HUES6 (cell line): Measurements from ENCODE around the gene UROC1.

Experiments used
- H3K27ac ChIP-seq: 2 replicates; pipeline ENCODE4 v1.7.0; 2013; ENCODE audit warnings: low read depth, mild to moderate bottlenecking, low read length, inconsistent platforms
- H3K27me3 ChIP-seq: 2 replicates; pipeline ENCODE4 v1.6.1; 2013; ENCODE audit warnings: low read length; ENCODE audit not compliant: control insufficient read depth, insufficient read depth
- H3K36me3 ChIP-seq: 2 replicates; pipeline ENCODE4 v1.6.1; 2013; ENCODE audit warnings: low read length; ENCODE audit not compliant: control insufficient read depth, insufficient read depth
- H3K4me1 ChIP-seq: 2 replicates; pipeline ENCODE4 v1.6.1; 2013; ENCODE audit warnings: low read length; ENCODE audit not compliant: control insufficient read depth, insufficient read depth
- H3K4me3 ChIP-seq: 2 replicates; pipeline ENCODE4 v1.5.1; 2013; ENCODE audit warnings: low read depth, low read length
- H3K9ac ChIP-seq: one replicate; pipeline ENCODE4 v1.6.1; 2013; ENCODE audit warnings: mild to moderate bottlenecking, low read length
- H3K9me3 ChIP-seq: 2 replicates; pipeline ENCODE4 v1.6.1; 2013; ENCODE audit warnings: low read depth, low read length; ENCODE audit not compliant: control insufficient read depth, insufficient read depth

UROC1 gene

GRCh38 chr3:126441256-126441880, 76.2 kb downstream of the UROC1 start:
- Histone ChIP-seq H3K9me3 (no peaks in the 10 kb centered on the region), H3K9ac (no peak overlapping the region), H3K27ac (no peak overlapping the region), H3K36me3 (peaks cover 34% of the 10 kb centered on the region), H3K4me3 (no peak overlapping the region), H3K4me1 (peaks cover 14% of the 10 kb centered on the region), H3K27me3 (no peaks in the 10 kb centered on the region)

DNA sequence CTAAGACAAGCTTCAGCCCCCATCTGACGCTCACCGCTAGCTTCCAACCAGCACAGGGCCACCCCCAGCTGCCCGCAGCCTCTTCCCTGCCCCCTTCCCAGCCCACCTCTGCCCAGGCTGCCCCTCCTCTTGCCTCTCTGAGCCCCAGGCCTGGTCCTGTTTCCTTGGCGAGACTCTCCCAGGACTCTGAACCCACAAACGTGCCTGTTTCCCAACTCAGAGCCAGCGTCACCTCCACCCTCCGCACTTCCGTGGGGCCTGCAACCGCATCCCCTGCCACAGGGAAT, 76.9 kb downstream of the UROC1 start:
- Histone ChIP-seq H3K4me3 (no peak overlapping the region), H3K9ac (no peak overlapping the region), H3K9me3 (no peaks in the 10 kb centered on the region), H3K36me3 (peaks cover 35% of the 10 kb centered on the region), H3K27ac (no peak overlapping the region), H3K27me3 (no peaks in the 10 kb centered on the region), H3K4me1 (peaks cover 12% of the 10 kb centered on the region; the same call in 1 of the 2 replicates)

GRCh38 chr3:126439968-126440708, 77.4 kb downstream of the UROC1 start:
- no peaks in the 10 kb centered on the region for H3K9me3 ChIP-seq
- no peak overlapping the region for H3K4me3 ChIP-seq
- peaks cover 32% of the 10 kb centered on the region for H3K36me3 ChIP-seq
- H3K27me3 ChIP-seq: no peaks in the 10 kb centered on the region
- peaks cover 12% of the 10 kb centered on the region; the same call in 1 of the 2 replicates for H3K4me1 ChIP-seq
- no peak overlapping the region for H3K9ac ChIP-seq
- H3K27ac ChIP-seq: no peak overlapping the region

DNA sequence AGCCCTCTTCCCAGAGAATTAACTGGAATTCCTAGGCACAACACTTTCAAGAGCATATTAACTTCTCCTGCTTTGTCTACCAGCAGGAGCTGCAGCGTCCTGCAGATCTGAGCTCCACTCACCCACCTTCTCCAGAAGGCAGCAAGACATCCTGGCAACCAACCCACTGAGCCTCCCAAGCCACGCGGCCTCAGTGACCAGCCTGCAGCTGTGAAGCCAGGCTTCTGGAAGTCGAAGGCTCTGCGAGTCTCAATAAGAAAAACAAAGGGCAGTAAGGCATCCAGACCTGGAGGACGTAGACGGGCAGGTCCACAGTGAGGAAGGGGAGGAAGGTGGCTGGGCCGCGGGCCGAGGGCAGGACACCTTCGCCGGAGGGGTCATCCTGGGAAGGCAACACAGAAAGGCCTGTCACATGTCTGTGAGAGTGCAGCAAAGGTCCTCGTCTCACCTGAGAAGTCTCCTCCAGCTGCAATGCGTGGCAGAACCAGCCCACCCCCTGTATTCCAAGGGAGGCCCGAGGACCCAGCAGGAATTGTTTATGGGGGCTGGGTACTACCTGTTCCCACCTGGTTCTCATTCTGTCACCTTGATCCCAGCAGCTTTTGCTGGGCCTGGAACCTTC, 78.1 kb downstream of the UROC1 start:
- peaks cover 12% of the 10 kb centered on the region; the same call in 1 of the 2 replicates for H3K4me1 ChIP-seq
- H3K9me3 ChIP-seq: no peaks in the 10 kb centered on the region
- H3K4me3 ChIP-seq: no peak overlapping the region
- H3K27ac ChIP-seq: no peak overlapping the region
- H3K36me3 ChIP-seq: peaks cover 32% of the 10 kb centered on the region
- H3K27me3 ChIP-seq: no peaks in the 10 kb centered on the region
- H3K9ac ChIP-seq: no peak overlapping the region

DNA sequence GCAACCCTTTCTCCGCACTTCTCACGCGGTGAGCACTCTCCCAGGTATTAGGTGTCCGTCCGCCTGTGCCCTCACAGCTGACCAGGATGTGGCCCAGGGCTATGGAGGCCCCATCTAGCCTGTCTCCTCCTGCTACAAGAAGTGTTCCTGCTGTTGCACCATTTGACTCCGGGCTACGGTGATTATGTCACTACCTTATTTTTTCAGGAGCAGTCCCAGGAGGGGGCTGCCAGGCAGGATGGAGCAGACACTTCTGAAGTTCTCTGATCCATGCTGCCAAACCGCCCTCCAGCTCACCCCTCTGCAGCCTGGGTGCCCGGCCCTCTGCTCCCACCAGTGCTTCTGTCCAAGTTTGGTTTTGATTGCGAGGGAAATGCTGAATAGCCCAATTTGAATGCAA, 78.8 kb downstream of the UROC1 start:
- H3K27me3 ChIP-seq: no peaks in the 10 kb centered on the region
- H3K36me3 ChIP-seq: peaks cover 32% of the 10 kb centered on the region
- peaks cover 12% of the 10 kb centered on the region; the same call in 1 of the 2 replicates for H3K4me1 ChIP-seq
- no peak overlapping the region for H3K27ac ChIP-seq
- H3K4me3 ChIP-seq: no peak overlapping the region
- no peaks in the 10 kb centered on the region for H3K9me3 ChIP-seq
- H3K9ac ChIP-seq: no peak overlapping the region

GRCh38 chr3:126438186-126438585, 79.4 kb downstream of the UROC1 start:
- no peaks in the 10 kb centered on the region for H3K9me3 ChIP-seq
- no peak overlapping the region for H3K4me3 ChIP-seq
- no peak overlapping the region for H3K27ac ChIP-seq
- no peaks in the 10 kb centered on the region for H3K27me3 ChIP-seq
- H3K36me3 ChIP-seq: peaks cover 32% of the 10 kb centered on the region
- peaks cover 12% of the 10 kb centered on the region; the same call in 1 of the 2 replicates for H3K4me1 ChIP-seq
- H3K9ac ChIP-seq: no peak overlapping the region

- no peak overlapping the region for H3K9ac ChIP-seq
- H3K9me3 ChIP-seq: no peaks in the 10 kb centered on the region
- H3K36me3 ChIP-seq: peaks cover 32% of the 10 kb centered on the region
- no peak overlapping the region for H3K4me3 ChIP-seq
- H3K4me1 ChIP-seq: peaks cover 5% of the 10 kb centered on the region; the same call in 1 of the 2 replicates
- H3K27ac ChIP-seq: no peak overlapping the region
- H3K27me3 ChIP-seq: no peaks in the 10 kb centered on the region
These were observed 80.5 kb downstream of the UROC1 start for GRCh38 chr3:126436826-126437717.

- H3K27me3 ChIP-seq: no peaks in the 10 kb centered on the region
- peaks cover 25% of the 10 kb centered on the region for H3K36me3 ChIP-seq
- H3K27ac ChIP-seq: no peak overlapping the region
- H3K4me3 ChIP-seq: no peak overlapping the region
- no peaks in the 10 kb centered on the region for H3K9me3 ChIP-seq
- H3K9ac ChIP-seq: no peak overlapping the region
- peaks cover 5% of the 10 kb centered on the region; the same call in 1 of the 2 replicates for H3K4me1 ChIP-seq
These were observed 81.9 kb downstream of the UROC1 start for GRCh38 chr3:126435456-126436315.

DNA sequence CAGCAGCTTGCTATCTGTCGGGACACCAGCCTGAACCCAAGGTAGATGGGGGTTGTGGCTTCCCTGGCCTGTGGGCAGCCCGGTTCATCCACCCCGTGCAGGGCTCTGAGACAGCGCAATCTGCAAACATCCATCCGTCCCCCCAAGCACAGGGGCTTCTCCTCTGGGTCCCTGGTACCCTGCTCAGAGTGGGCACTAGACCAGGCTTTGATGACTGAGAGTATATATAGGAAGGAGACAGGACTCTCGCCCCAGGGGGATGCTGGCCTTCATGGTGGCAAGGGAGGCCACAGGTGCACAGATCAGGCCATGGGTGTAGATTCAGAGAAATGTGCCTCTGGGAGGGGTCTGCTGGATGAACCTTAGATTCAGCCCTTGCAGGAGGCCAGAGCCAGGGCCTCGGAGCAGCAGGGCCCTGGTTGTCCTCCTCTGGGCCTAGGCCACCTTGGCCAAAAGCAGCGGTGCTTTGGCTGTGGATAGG, 82.6 kb downstream of the UROC1 start:
- H3K9me3 ChIP-seq: no peaks in the 10 kb centered on the region
- H3K4me3 ChIP-seq: no peak overlapping the region
- no peaks in the 10 kb centered on the region for H3K27me3 ChIP-seq
- H3K36me3 ChIP-seq: peaks cover 22% of the 10 kb centered on the region
- no peak overlapping the region for H3K9ac ChIP-seq
- H3K27ac ChIP-seq: no peak overlapping the region
- H3K4me1 ChIP-seq: peaks cover 5% of the 10 kb centered on the region; the same call in 1 of the 2 replicates

DNA sequence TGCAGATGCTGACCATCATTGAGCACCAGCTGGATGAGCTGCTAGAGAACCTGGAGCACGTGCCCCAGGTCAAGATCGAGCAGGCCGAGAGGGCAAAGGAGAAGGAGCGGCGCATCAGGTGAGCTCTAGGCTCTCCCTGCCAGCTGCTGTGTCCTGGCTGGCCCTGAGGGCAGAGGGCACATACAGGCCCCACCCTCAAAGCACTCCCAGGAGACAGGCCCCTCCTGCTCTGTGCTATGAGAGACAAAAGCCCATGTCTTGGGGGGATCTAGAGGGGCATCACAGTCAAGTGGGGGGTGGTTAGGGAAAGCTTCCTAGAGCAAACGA, 83.3 kb downstream of the UROC1 start:
- Histone ChIP-seq H3K36me3 (peaks cover 20% of the 10 kb centered on the region), H3K9me3 (no peaks in the 10 kb centered on the region), H3K4me1 (peaks cover under 1% of the 10 kb centered on the region; the same call in 1 of the 2 replicates), H3K4me3 (no peak overlapping the region), H3K27ac (no peak overlapping the region), H3K9ac (no peak overlapping the region), H3K27me3 (no peaks in the 10 kb centered on the region)
